Smooth muscle cell of the pulmonary artery (primary cell): Measurements from ENCODE around the gene ARCN1. TPM values are rescaled to one million over a fixed set of nuclear protein-coding genes. Genes with fewer than 3 reads are reported as not detected.

Source experiments
- total RNA-seq: library from RNA; depleted of rRNA; stranded (reverse); fragments of >200 nt; gene quantifications from 2 replicates; pipeline ENCODE4 v1.2.3, GENCODE V29; 2014

Gene ARCN1
- 165 and 189 TPM in 2 replicates for total RNA-seq

GRCh38 chr11:118572061-118572980 is at the start of gene ARCN1:
ARCN1 (plus strand) TSS chr11:118572409; CDS start chr11:118572548, 139 bp downstream.

GRCh38 chr11:118527109-118527508 is 45.1 kb upstream of the ARCN1 start, which contains the start of gene TTC36:
TTC36 (plus strand) TSS chr11:118527474; CDS start chr11:118527495, 21 bp downstream.

GRCh38 chr11:118530683-118531596 is 41.3 kb upstream of the ARCN1 start, which contains the start of gene TMEM25:
TMEM25 (plus strand) TSS chr11:118531192; CDS start chr11:118531802, 610 bp downstream.

GRCh38 chr11:118607401-118608359 is 35.5 kb downstream of the ARCN1 start, which contains the start of gene PHLDB1:
PHLDB1 (plus strand) TSS chr11:118607615; CDS start chr11:118613837, 6,222 bp downstream.

Other genes with a start within 250 kb of the ARCN1 start
- gene CD3D, start 229.7 kb upstream of the ARCN1 start, total RNA-seq, result not detected in 2 replicates
- not detected in 2 replicates for gene CD3G, start 228.1 kb upstream of the ARCN1 start, total RNA-seq
- gene UBE4A, start 212.8 kb upstream of the ARCN1 start, total RNA-seq, result 36.8 and 40.5 TPM in 2 replicates
- 26.4 and 37.3 TPM in 2 replicates for gene ATP5MG, start 170.8 kb upstream of the ARCN1 start, total RNA-seq
- gene KMT2A, start 135.9 kb upstream of the ARCN1 start, total RNA-seq, result 55.1 and 57.6 TPM in 2 replicates
- gene TTC36, start 44.9 kb upstream of the ARCN1 start, total RNA-seq, result 1.3 and 2.1 TPM in 2 replicates
- 16.1 and 28.1 TPM in 2 replicates for gene TMEM25, start 41.2 kb upstream of the ARCN1 start, total RNA-seq
- gene IFT46, start 6.5 kb upstream of the ARCN1 start, total RNA-seq, result 17.7 and 22.6 TPM in 2 replicates
- 157 and 161 TPM in 2 replicates for gene PHLDB1, start 35.2 kb downstream of the ARCN1 start, total RNA-seq
- not detected in 2 replicates for gene TREH, start 107.2 kb downstream of the ARCN1 start, total RNA-seq
- 130 and 153 TPM in 2 replicates for gene DDX6, start 218.8 kb downstream of the ARCN1 start, total RNA-seq